Activated CD4-positive, alpha-beta T cell treated with anti-CD3 and anti-CD28 coated beads, Interleukin-2, amount 50 U/mL, for 24 hours (primary cell): Measurements from ENCODE around the gene TNRC18.

Experiments used
- DNase-seq, 2 donors: peaks; one replicate each; pipeline ENCODE4 v3.0.0-alpha.2; 2020; ENCODE audit warnings: low read depth in 1 of 2, low spot score in 1 of 2

Gene TNRC18

GRCh38 chr7:5450549-5451327, 27.1 kb upstream of the TNRC18 start:
- no peak for DNase-seq

- no peak for DNase-seq
Measured at GRCh38 chr7:5448378-5449037, 24.9 kb upstream of the TNRC18 start.

- no peak for DNase-seq
Measured at GRCh38 chr7:5445981-5446594, 22.5 kb upstream of the TNRC18 start.

GRCh38 chr7:5443678-5444077, 20.0 kb upstream of the TNRC18 start:
- no peak for DNase-seq

GRCh38 chr7:5442757-5443305, 19.2 kb upstream of the TNRC18 start:
- DNase-seq: no peak

GRCh38 chr7:5441840-5442503, 18.3 kb upstream of the TNRC18 start:
- DNase-seq: no peak

- DNase-seq: no peak
Measured at GRCh38 chr7:5439572-5440496, 16.2 kb upstream of the TNRC18 start.

GRCh38 chr7:5439209-5439571, 15.6 kb upstream of the TNRC18 start:
- DNase-seq: no peak

- DNase-seq: no peak
Measured at GRCh38 chr7:5437987-5438386, 14.4 kb upstream of the TNRC18 start.

GRCh38 chr7:5437348-5437892, 13.8 kb upstream of the TNRC18 start:
- no peak for DNase-seq

GRCh38 chr7:5436003-5436678, 12.5 kb upstream of the TNRC18 start:
- no peak for DNase-seq

- DNase-seq: no peak
Measured at GRCh38 chr7:5435291-5436002, 11.8 kb upstream of the TNRC18 start.

GRCh38 chr7:5433181-5433580, 9.5 kb upstream of the TNRC18 start:
- no peak for DNase-seq

GRCh38 chr7:5432691-5433090, 9.1 kb upstream of the TNRC18 start:
- no peak for DNase-seq

- DNase-seq: no peak
Measured at GRCh38 chr7:5431560-5432015, 8.0 kb upstream of the TNRC18 start.

- no peak for DNase-seq
Measured at GRCh38 chr7:5430612-5430947, 6.9 kb upstream of the TNRC18 start.

- DNase-seq: no peak
Measured at GRCh38 chr7:5429857-5430611, 6.4 kb upstream of the TNRC18 start.

- DNase-seq: no peak
Measured at GRCh38 chr7:5429253-5429856, 5.7 kb upstream of the TNRC18 start.
